GM18520 (cell line): ENCODE measurements around the gene ZNF534.
"Not testable (repeated sequence)": the region's sequence is repeated elsewhere in the genome, so short reads cannot be mapped to it uniquely, and the experiment has no call there.

Experiments
- ATAC-seq: cut with Tn5 transposase; IDR thresholded peaks from one replicate; pipeline ENCODE4 v1.9.1; 2021; ENCODE audit not compliant: unreplicated experiment

ZNF534 gene

GRCh38 chr19:52494518-52494917, 65.6 kb downstream of the ZNF534 start:
- no peak for ATAC-seq

DNA sequence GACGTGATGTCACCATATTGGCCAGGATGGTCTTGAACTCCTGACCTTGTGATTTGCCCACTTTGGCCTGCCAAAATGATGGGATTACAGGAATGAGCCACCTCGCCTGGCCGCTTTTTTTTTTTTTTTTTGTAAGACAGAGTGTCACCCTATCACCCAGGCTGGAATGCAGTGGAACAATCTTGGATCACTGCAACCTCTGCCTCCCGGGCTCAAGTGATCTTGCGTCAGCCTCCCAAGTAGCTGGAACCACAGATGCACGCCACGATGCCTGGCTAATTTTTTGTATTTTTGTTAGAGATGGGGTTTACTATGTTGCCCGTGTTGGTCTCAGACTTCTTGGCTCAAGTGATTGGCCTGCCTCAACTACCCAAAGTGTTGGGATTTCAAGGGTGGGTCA, 69.6 kb downstream of the ZNF534 start:
- ATAC-seq = no peak

GRCh38 chr19:52500474-52500873, 71.5 kb downstream of the ZNF534 start:
- ATAC-seq = not testable (repeated sequence)

GRCh38 chr19:52500991-52501390, 72.0 kb downstream of the ZNF534 start:
- ATAC-seq = not testable (repeated sequence)
